Stimulated activated CD8-positive, alpha-beta memory T cell treated with anti-CD3 and anti-CD28 coated beads, Interleukin-2, amount 100 ng/mL, for 1 hour (primary cell): ENCODE data around the gene IGSF21.
"Not testable (repeated sequence)": the region's sequence is repeated elsewhere in the genome, so short reads cannot be mapped to it uniquely, and the experiment has no call there.

Experiments
- DNase-seq, 2 donors: peaks; one replicate each; pipeline ENCODE4 v3.0.0-alpha.2; 2020; ENCODE audit warnings: low read depth in 2 of 2

The IGSF21 gene

DNA sequence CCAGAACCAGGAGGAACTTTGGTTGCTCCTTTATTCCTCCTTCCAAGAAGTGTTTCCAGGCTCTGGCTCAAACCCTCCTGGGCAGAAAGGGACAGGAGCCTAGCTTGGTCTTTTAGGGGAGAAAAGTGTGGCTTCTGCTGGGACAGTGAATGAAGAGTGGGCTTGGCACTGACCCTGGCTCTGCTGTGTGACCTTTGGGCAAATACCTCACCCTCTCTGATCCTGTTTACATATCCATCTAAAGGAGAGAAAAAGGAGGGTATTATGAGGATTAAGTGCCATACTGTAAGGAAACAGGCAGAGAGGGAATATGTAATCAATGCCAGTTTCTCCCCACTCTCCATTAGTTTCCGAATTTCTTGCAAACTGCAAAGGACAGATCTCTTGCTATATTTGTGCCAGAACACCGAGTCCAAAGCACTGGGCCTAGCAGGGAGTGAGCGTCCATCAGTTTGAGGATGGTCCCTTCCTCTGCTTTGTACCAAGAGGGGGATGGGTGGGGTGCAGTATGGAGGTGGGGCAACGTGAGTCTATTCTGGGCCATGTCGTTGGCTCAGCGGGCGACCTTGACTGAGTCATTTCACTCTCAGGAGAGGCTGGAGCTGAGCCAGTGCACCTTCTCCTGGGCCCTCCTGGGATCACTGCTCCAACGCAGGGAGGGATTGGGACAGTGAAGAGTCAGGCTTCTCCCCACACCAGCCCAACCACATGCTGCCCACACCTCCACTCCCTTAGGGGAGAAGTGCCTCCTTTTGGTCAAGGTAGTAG lies 38.4 kb downstream of the IGSF21 start:
- no peak for DNase-seq

DNA sequence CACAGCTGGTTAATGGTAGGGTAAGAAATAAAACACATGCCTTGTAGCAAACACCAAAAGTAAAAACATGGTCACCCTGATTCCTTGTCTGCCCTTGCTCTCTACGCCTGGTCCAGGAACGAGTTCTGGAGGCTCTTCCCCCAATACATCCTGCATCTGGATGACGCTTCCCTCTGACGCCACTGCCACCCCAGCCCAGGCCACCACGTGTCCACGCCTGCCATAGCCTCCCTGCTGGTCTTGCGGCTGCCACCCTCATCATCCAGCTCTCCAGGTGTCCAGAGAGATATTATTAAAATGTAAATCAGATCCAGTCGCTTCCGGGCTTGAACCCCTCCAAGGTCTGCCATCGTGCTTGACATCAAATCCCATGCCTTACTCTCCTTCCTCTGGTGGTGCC lies 39.3 kb downstream of the IGSF21 start:
- DNase-seq = no peak

DNA sequence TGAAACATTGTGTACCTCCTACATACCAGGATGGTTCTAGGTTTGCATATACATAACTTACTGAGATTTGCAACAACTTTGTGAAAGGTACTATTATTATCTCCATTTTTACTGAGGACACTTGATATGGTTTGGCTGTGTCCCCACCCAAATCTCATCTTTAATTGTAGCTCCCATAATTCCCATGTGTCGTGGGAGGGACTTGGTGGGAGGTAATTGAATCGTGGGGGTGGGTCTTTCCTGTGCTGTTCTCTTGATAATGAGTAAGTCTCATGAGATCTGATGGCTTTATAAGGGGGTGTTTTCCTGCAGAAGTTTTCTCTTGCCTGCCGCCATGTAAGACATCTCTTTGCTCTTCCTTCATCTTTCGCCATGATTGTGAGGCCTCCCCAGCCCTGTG lies 40.1 kb downstream of the IGSF21 start:
- DNase-seq = no peak

DNA sequence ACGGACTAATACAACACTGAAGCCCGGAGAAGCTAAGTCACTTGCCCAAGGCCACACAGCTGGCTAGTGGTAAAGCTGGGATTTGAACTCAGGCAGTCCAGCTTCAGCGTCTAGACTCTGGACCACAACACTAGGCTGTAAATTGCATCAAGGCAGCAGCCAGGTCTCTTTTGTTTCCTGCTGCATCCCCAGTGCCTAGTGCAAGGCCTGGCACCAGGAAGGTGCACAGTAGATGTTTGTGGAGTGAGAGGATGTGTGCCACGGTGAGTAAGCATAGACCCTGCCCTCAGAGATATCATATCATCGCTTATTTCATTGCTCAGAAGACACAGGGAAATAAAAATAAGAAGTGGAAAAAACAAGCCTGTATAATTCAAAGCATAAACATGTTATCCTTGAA lies 40.9 kb downstream of the IGSF21 start:
- DNase-seq = no peak

- DNase-seq = no peak
Observed at GRCh38 chr1:18149027-18149641, 41.5 kb downstream of the IGSF21 start.

DNA sequence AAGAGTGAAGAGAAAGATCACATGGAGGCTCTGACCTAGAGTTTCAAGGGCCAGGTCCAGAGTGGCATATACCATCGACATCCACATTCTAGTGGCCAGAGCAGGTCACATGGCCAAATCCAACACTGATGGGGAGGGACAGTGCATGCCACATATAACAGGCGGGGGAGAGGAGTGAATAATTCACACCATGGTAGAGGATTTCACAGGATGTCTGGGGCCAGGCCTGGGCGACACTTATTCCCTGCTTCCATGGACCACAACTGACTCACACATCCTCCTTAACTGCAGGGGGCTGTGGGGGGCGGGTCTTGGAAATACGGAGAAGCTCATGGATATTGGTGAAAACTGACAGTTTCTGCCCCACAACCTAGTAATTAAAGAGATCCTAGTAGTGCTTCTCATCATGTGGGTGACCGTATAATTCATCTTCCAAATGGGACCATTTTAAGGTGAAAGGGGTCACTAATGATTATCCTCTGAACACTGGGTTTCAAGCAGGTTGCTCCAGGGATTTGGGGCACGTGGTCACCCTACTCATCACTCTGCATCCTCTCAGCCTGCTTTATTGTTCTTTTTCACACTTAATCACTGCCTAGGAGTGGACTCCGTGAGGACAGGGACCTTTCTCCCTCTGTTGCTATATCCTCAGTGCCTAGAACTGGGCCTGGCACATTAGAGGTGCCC lies 44.0 kb downstream of the IGSF21 start:
- DNase-seq = no peak

- DNase-seq = no peak
Observed at GRCh38 chr1:18154430-18155194, 47.0 kb downstream of the IGSF21 start.

- DNase-seq = no peak
Observed at GRCh38 chr1:18155881-18156385, 48.3 kb downstream of the IGSF21 start.

DNA sequence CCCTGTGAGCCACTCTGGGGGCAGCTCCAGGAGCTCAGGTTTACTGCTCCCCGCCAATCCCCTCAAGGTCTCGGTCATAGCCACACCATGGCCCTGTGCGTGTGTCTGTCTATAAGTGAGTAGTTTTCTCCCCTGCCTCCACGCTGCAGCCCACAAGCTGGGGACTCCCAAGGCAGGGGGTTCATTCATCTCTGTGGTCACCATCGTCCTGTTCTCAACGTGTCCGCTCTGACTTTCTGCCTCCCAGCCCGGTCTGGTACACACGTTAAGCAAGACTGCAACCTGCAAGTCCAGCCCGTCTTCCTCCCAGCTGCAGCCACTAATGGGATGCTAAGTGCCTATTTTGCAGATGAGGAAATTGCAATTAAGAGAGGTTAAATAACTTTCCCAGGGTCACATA lies 49.8 kb downstream of the IGSF21 start:
- no peak for DNase-seq

DNA sequence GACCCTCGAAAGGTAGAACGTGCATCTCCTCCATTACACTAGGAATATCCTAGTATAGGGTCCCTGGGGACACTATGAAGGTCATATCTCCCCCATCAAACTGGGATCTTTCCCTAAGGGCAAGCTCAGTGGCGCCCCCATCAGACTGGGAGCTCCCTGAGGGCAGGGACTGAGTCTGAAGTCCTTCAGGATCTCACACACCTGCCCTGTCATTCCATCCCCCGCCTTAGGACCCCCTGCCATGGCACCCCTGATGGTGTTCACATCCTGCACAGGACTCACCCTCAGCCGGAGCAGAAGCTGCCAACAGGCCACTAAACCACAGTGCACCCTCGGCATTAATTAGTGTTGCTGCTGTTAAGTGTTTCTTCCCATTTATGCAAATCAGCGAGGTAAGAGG lies 50.4 kb downstream of the IGSF21 start:
- DNase-seq = no peak

- DNase-seq = no peak
Observed at GRCh38 chr1:18158714-18159113, 51.1 kb downstream of the IGSF21 start.

GRCh38 chr1:18160290-18160942 lies 52.8 kb downstream of the IGSF21 start:
- DNase-seq = no peak

GRCh38 chr1:18161690-18162089 lies 54.1 kb downstream of the IGSF21 start:
- no peak for DNase-seq

DNA sequence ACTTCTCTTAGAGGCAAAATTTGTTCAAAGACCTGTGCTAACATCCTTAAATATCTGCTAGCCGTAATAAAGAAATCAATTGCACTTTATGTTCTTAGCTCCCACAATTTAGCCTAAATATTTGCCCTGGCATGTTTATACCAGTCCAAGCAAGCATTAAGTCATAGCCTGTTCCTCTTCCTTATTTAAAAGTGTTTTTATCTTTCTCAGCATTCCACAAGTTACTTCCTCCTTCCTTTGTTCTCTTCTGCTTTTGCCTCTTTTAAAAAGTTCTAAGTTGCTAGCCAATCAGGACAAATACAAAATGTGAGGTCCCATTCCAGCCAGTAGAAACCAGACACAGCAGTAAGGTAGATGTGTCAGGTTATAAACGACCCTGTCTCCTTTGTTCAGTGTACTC lies 58.0 kb downstream of the IGSF21 start:
- not testable (repeated sequence) for DNase-seq

DNA sequence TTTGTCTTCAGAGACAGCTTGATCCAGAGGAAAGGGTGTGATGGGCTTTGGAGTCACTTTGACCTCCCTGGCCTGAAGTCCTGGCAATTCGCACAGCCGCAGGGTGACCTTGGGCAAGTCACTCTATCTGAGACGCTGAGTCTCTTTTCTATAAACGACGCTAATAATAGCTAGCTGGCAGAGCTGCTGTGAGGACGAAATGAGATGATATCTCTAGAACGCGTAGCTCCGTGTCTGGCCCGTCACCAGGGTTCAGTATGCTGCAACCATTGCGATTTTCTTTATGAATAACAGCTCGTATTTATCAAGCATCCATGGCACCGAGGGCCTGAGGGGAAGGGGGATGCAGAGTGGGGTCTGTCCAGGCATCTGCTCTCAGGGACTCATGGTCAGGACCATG lies 58.7 kb downstream of the IGSF21 start:
- no peak for DNase-seq

DNA sequence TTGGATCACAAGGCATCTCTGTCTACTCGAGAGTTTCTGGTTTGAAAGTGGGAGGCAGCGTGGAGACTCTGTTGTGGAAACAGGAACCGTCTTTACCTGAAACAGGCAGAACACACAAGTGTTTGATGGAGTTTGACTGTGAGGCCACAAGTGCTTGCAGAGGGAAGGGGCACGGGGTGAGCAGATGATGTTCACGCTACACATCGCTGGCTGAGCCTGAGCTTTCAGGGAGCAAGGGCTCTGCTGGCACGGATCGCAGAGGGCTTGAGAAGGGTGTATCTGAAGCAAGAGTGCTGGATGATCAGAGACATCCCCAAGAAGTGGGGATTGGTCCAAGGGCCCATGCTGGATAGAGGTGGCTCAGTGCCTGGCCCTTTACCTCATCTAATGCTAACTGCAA lies 59.3 kb downstream of the IGSF21 start:
- no peak for DNase-seq

GRCh38 chr1:18170444-18170843 lies 62.8 kb downstream of the IGSF21 start:
- no peak for DNase-seq

DNA sequence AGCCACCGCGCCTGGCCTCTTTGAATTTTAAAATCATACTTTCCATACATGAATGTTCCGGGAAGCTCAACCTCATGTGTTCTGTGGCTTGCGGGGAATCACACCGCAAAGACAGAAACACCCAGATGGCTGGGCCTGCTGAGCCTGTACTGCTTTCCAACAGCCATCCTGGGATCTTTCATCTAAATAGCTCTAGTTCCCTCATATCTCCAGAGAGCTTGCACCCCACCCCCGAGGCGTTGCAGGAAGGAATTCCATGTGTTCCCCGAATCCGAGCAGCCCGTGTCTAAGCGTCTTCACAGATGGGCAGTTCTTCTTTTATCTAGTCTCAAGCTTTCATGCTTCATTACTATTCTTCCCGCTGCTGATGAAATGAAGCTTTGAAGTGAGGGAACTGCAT lies 66.4 kb downstream of the IGSF21 start:
- no peak for DNase-seq

GRCh38 chr1:18175051-18175450 lies 67.5 kb downstream of the IGSF21 start:
- DNase-seq = no peak

DNA sequence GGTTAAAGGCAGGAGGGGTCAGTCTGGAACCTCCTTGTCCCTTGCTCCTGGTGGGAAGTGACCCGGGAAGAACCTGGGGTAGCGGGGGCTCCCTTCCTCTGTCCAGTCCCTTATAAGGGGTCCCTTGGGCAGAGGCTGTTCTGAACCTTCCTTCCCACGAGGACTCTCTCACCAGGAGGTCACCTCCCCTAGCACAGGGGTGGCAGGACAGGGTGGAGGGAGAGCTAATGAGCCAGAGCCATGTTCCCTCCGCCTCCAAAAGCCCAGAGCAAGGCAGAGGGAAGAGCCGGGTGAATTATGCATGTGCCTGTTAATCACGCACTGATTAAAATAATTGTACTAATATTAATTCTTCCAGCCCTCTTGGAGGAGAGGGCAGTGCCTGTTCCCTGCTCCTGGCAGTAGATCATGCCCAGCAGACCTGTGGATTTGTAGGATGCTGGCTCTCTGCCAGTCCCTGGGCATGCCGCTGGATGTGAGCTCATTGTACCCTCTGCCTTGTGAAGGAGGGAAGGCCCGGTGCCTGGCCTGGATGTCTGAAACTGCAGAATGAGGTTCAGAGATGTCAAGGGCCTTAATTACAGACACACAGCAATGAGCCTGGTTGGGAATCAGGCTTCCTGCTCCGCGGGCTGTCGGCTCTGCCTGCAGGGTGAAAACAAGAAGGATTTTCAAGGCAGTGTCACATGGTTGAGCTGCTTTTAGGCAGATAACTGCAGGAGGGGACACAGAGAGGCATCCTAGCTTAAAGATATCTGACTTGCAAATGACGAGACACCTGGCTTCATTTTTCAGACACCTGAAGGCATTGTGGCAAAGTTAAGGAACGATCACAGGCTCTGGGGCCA lies 68.2 kb downstream of the IGSF21 start:
- DNase-seq = no peak

DNA sequence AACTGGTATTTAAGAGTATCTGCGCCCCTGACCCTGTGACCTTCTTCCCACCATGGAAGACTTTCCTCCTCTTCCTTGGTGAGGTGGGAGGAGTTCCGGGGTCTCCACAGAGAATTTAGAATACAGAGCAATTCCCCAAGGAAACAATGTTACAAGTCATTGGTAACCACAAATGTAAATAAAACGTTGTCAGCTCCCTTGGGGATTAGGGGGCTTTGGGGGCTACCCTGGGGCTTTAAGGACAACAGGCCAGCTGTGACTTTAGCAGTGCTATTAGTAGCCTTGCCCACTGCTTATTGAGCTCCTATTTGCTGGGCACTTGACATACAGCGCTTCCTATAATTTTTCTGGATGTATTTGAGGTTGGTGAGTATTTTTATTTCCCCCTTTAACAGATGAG lies 69.0 kb downstream of the IGSF21 start:
- no peak for DNase-seq
